SK-N-DZ (cell line): ENCODE data around the gene ATAD3A.
A peak's percentile ranks its signal among the peaks of the same experiment; 100 is the strongest.

Source experiments
- DNase-seq: peaks from one replicate; pipeline ENCODE4 v3.0.0-alpha.2; 2015; ENCODE audit warnings: low spot score

The ATAD3A gene

GRCh38 chr1:1539310-1540089 is 27.5 kb downstream of the ATAD3A start:
- DNase-seq, result peak; percentile 18

GRCh38 chr1:1540090-1540817 is 28.3 kb downstream of the ATAD3A start, which contains the start of gene TMEM240:
TSS of gene TMEM240 (minus strand) at chr1:1540624. CDS start at chr1:1540346, 278 bp downstream.
- peak; percentile 56 for DNase-seq

- no peak for DNase-seq
Observed at GRCh38 chr1:1540818-1541628, 29.1 kb downstream of the ATAD3A start.

- no peak for DNase-seq
Observed at GRCh38 chr1:1541956-1542765, 30.2 kb downstream of the ATAD3A start.

DNA sequence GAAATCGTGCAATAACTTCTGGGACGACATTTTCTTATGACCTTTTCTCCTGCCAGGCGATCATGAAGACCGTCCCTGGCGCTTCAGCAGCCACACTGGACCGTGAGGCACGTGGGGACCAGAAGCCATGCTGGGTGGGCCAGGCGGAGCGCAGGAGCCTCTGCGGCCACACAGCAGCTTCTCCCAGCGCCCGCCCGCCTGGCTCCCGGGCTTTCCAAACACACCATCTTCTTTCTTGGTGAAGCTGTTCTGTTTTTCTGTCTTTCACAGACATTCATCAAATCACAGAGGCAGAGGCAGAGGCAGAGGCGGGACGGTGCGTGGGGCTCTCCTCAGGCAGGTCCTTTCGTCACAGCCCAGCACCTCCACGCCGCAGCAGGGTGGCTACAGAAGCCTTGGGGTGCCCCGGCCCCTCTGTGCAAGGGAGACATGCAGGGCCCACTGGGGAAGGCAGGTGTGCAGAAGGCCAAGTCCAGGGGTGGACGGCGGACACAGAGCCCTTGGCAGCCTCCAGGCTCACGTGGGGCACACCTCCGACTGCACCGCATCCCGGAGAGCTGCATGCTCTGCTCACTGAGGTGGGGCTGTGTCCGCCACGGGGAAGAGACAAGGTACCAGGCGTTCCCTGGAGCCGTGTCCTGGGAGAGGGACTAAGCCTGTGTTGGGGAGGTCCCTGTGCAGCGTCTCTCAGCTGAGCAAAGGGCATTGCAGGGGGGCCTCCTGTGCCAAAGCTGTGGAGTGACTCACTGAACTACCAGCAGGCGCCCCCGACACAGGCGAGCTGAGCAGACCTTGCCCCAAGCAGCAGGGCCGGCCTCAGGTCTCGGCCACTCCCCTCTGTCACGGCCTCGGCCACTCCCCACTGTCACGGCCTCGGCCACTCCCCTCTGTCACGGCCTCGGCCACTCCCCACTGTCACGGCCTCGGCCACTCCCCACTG is 31.1 kb downstream of the ATAD3A start:
- no peak for DNase-seq

- no peak for DNase-seq
Observed at GRCh38 chr1:1543706-1544099, 31.7 kb downstream of the ATAD3A start.

DNA sequence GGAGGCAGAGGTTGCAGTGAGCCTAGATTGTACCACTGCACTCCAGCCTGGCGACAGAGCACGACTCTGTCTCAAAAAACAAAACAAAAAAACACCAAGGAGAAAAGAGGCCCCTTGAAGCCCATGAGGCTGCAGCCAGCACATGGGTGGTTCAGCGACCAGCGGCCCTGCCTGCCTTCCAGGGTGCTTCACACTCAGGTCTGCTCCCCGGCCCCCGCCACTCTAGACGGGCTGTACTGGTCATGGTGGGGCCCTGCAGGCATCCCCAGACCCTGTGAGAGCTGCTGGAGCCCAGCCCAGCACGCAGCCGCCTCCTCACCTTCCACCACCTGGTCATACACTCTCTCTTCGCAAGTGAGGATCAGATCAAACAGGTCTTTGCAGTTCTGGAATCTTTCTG is 32.6 kb downstream of the ATAD3A start:
- DNase-seq, result no peak

DNA sequence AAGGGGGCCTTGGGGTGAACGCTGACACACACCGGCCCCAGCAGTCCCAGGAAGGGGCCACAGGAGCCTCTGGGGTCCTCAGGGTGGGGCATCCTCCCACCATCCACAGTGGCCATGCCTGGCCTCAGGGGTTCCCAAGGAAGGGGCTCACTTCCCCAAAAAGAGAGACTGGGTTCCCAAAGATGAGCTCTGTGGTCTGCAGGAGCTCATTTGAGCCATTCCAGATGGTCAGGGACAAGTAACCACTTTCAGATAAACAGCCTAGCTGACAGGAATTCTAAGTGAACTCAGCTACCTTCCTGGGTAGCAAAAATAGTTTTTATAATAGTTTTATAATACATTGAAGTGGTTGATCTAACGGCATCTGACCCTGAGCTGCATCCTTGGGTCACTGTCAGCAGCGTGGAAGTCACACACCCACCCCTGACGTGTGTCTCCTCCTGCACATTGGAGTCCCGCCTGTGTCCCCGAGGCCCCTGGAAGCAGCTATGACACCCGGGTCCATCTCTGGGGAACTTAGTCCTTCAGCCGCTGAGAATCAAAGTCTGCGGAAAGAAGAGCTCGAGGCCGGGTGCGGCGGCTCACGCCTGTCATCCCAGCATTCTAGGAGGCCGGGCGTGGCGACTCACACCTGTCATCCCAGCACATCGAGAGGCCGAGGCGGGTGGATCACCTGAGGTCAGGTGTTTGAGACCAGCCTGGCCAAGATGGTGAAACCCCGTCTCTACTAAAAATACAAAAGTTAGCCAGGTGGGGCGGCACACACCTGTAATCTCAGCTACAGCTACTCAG is 34.2 kb downstream of the ATAD3A start:
- no peak for DNase-seq

GRCh38 chr1:1547011-1547410 is 35.0 kb downstream of the ATAD3A start:
- DNase-seq, result no peak

DNA sequence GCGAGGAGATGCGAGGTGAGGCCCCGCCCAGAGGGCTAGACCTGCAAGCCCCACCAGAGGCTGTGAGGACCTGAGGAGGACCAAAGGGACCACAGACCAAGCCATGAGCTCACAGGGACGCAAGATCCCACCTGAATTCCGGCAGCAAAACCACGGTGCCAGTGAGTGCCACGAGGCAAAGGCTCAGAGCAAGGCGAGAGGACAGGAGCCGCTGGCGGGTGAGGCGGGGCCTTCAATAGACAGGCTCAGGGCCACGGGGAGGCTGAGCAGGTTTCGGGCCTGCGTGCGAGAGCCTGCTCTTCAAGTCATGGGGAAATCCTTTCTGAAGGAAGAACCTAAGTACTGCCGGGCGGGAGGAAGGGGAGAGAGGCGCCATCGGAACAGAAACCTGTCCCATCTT is 35.5 kb downstream of the ATAD3A start:
- DNase-seq, result no peak

GRCh38 chr1:1548591-1548990 is 36.6 kb downstream of the ATAD3A start:
- DNase-seq, result no peak

DNA sequence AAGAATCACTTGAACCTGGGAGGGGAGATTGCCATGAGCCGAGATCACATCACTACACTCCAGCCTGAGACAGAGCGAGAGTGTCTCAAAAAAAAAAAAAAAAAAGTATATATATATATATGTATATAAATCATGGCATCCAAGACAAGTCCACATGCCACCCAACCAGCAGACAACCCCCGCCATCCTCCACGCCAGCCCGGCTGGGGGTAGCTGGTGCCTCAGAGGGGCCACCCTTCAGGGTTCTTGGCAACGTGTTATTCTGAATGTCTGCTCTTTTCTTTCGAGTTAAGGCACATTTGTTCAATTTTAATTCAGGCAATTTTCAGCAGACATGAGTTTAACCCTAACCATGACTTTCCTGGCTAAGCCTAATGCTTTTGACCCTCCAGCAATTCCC is 38.1 kb downstream of the ATAD3A start:
- no peak for DNase-seq

DNA sequence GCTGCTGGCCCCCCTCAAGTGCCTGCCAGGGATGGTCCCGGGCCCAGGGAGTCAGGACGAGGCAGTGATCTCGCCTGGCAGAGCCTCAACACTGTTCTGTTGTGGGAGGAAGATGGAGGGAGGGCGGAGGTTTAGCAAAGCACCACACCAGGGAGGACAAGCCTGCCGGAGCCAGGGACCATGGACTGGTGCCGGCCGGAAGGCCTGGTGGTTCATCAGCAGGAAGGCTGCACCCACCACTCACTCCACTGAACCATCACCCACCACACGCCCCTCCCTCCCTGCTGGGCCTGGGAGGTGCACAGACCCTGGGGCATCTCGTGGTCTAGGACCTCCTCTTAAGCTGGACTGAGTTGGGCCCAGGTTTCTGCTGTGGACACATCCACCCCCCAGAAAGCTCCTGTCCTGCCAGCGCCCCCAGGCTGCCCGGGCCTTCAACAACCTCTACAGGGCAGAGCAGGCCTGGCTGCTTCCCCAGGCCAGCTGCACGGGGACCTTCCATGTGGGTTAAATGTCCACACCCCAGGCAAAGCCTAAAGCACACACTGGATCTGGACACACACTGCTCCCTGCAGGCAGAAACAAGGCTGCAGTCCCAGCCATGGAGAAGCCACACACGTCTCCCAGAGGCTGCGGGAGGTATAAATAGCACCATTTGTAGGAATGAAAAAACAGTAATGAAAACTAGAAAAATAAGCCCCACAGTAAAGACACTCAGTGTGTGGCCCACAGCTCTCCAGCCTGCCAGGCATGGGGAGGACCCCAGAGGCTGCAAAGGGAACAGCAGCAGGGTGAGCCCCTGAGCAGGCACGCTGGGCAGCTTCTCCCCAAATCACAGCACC is 38.9 kb downstream of the ATAD3A start:
- DNase-seq, result peak; percentile 22

GRCh38 chr1:1551524-1552262 is 39.7 kb downstream of the ATAD3A start:
- no peak for DNase-seq

DNA sequence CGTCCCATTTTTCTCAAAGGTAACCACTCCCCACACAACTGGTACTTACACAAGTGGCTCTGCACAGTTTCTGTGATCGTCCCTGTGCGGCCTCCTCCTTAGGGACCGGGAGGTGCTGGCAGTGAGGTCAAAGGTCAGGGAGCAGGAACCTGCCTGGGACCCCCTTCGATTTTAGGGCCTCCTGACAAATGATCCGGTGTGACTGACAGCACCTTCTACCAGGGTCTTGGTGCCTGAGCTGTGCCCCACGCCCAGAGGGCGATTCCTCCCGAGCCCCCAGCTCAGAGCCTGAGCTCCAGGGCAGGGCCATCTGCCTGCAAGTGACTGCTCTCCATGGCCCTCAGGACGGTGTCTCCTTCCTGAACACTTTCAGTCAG is 40.3 kb downstream of the ATAD3A start:
- no peak for DNase-seq

GRCh38 chr1:1553821-1554494 is 42.0 kb downstream of the ATAD3A start:
- DNase-seq, result no peak

DNA sequence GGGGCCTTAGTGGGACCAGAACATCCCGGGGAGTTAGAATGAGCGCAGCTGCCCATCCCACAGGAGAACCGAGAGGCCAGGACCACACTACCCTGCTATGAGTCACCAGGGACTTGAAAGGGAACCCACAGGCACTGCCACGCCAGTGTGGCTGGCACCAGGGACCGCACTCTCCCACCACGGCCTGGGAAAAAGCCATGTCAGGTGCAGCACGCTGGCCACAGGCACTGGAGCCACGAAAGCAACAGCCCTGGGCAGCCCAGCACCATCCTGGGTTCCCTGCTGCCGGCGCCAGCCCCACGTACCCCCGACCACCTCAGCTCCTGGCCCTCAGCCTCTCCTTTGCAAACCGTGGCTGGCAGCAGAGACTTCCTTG is 42.6 kb downstream of the ATAD3A start:
- no peak for DNase-seq
